HepG2 (cell line): ENCODE results near the gene CRAT. TPM values are rescaled to one million over a fixed set of nuclear protein-coding genes. Genes with fewer than 3 reads are reported as not detected.
A peak's percentile ranks its signal among the peaks of the same experiment; 100 is the strongest.

Source experiments
- ARNTL ChIP-seq: sonication (generic); formaldehyde crosslinking; IDR thresholded peaks from 2 replicates; pipeline ENCODE4 v1.4.0; 2020; ENCODE audit warnings: mild to moderate bottlenecking, missing genetic modification reagents
- ATF7-NPFF ChIP-seq: sonication (generic); formaldehyde crosslinking; IDR thresholded peaks from 2 replicates; pipeline ENCODE4 v1.8.1; 2023; ENCODE audit warnings: mild to moderate bottlenecking, low read depth, missing genetic modification reagents, moderate library complexity
- GTF3A ChIP-seq: sonication (generic); formaldehyde crosslinking; conservative IDR thresholded peaks from 2 replicates; pipeline ENCODE4 v1.4.0; 2020; ENCODE audit warnings: mild to moderate bottlenecking, missing genetic modification reagents
- MTF2 ChIP-seq: sonication (generic); formaldehyde crosslinking; IDR thresholded peaks from 2 replicates; pipeline ENCODE4 v1.5.0; 2020; ENCODE audit warnings: missing genetic modification reagents, borderline replicate concordance
- NR1H2 ChIP-seq: sonication (generic); formaldehyde crosslinking; IDR thresholded peaks from 2 replicates; pipeline ENCODE4 v1.8.1; 2022; ENCODE audit warnings: low read depth, missing genetic modification reagents, borderline replicate concordance
- PHF8 ChIP-seq: sonication (generic); formaldehyde crosslinking; IDR thresholded peaks from 2 replicates; pipeline ENCODE4 v1.5.0; 2020; ENCODE audit warnings: missing genetic modification reagents
- POLR2A ChIP-seq, 2 experiments: IDR thresholded peaks; 2 replicates each; pipeline ENCODE4 v1.6.1; 2011; ENCODE audit warnings: low read depth in 2 of 2, low read length in 2 of 2, mild to moderate bottlenecking in 1 of 2, moderate library complexity in 1 of 2; ENCODE audit not compliant: insufficient read depth in 1 of 2
- RARA ChIP-seq: IDR thresholded peaks from 2 replicates; pipeline ENCODE4 v1.6.1; 2016; ENCODE audit warnings: missing genetic modification reagents, missing compliant biosample characterization
- RFXANK ChIP-seq: IDR thresholded peaks from 2 replicates; pipeline ENCODE4 v1.6.1; 2016
- RXRA ChIP-seq: sonication (generic); formaldehyde crosslinking; IDR thresholded peaks from 2 replicates; pipeline ENCODE4 v1.5.1; 2020; ENCODE audit warnings: missing genetic modification reagents
- TBP ChIP-seq: sonication (generic); formaldehyde crosslinking; IDR thresholded peaks from 2 replicates; pipeline ENCODE4 v1.5.0; 2020; ENCODE audit warnings: missing genetic modification reagents
- TFDP1 ChIP-seq: IDR thresholded peaks from 2 replicates; pipeline ENCODE4 v1.6.1; 2016; ENCODE audit warnings: missing compliant biosample characterization, missing genetic modification reagents, borderline replicate concordance
- THAP9 ChIP-seq: sonication (generic); formaldehyde crosslinking; IDR thresholded peaks from 2 replicates; pipeline ENCODE4; 2020; ENCODE audit warnings: missing genetic modification reagents, mild to moderate bottlenecking, borderline replicate concordance
- UBTF ChIP-seq: sonication (generic); formaldehyde crosslinking; IDR thresholded peaks from 2 replicates; pipeline ENCODE4 v1.4.0; 2020; ENCODE audit warnings: mild to moderate bottlenecking, missing genetic modification reagents
- ZBTB10 ChIP-seq: sonication (generic); formaldehyde crosslinking; IDR thresholded peaks from 2 replicates; pipeline ENCODE4 v1.4.0; 2020; ENCODE audit warnings: missing genetic modification reagents, borderline replicate concordance
- ZNF143 ChIP-seq: sonication (generic); formaldehyde crosslinking; IDR thresholded peaks from 2 replicates; pipeline ENCODE4 v1.4.0; 2020; ENCODE audit warnings: missing genetic modification reagents
- ZNF253 ChIP-seq: sonication (generic); formaldehyde crosslinking; IDR thresholded peaks from 2 replicates; pipeline ENCODE4 v1.8.0; 2022; ENCODE audit warnings: mild to moderate bottlenecking, missing genetic modification reagents, borderline replicate concordance
- ZNF557 ChIP-seq: sonication (generic); formaldehyde crosslinking; IDR thresholded peaks from 2 replicates; pipeline ENCODE4 v1.4.0; 2020; ENCODE audit warnings: missing genetic modification reagents
- ZNF7 ChIP-seq: IDR thresholded peaks from 2 replicates; pipeline ENCODE4 v1.6.1; 2016; ENCODE audit warnings: missing biosample characterization, missing genetic modification reagents
- ZNF747 ChIP-seq: sonication (generic); formaldehyde crosslinking; IDR thresholded peaks from 2 replicates; pipeline ENCODE4 v1.8.1; 2023; ENCODE audit warnings: missing genetic modification reagents, mild to moderate bottlenecking, borderline replicate concordance
- ZSCAN21 ChIP-seq: sonication (generic); formaldehyde crosslinking; IDR thresholded peaks from 2 replicates; pipeline ENCODE4 v1.8.0; 2022; ENCODE audit warnings: mild to moderate bottlenecking, missing genetic modification reagents, moderate library complexity, borderline replicate concordance
- polyA plus RNA-seq, 8 experiments: library from polyadenylated mRNA; depleted of rRNA in 3 of 8; stranded (reverse) in 7 of 8; unstranded in 1 of 8; fragments of >200 nt; fragmentation: Illumina TruSeq in 4 of 8; extraction: Trizol in 4 of 8; gene quantifications; 2 replicates each; pipeline versions ENCODE4 v1.2.1 to v1.2.3, GENCODE V29; 2011 to 2016; ENCODE audit warnings: low read depth in 4 of 8, missing spikeins in 1 of 8, mixed read lengths in 1 of 8; ENCODE audit not compliant: insufficient read depth in 1 of 8
- total RNA-seq, 5 experiments: library from RNA; depleted of rRNA; stranded (reverse); fragments of >200 nt; fragmentation: Illumina TruSeq; extraction: Trizol; gene quantifications; 2 replicates each; pipeline ENCODE4 v1.2.3, GENCODE V29; 2016; ENCODE audit warnings: low read depth in 1 of 5

The CRAT gene
- total and polyA plus RNA-seq, 2 of the 13 experiments (the other 11 are each of a cell fraction or from before 2014, with no cell fraction given): 26.1 to 26.6 TPM

DNA sequence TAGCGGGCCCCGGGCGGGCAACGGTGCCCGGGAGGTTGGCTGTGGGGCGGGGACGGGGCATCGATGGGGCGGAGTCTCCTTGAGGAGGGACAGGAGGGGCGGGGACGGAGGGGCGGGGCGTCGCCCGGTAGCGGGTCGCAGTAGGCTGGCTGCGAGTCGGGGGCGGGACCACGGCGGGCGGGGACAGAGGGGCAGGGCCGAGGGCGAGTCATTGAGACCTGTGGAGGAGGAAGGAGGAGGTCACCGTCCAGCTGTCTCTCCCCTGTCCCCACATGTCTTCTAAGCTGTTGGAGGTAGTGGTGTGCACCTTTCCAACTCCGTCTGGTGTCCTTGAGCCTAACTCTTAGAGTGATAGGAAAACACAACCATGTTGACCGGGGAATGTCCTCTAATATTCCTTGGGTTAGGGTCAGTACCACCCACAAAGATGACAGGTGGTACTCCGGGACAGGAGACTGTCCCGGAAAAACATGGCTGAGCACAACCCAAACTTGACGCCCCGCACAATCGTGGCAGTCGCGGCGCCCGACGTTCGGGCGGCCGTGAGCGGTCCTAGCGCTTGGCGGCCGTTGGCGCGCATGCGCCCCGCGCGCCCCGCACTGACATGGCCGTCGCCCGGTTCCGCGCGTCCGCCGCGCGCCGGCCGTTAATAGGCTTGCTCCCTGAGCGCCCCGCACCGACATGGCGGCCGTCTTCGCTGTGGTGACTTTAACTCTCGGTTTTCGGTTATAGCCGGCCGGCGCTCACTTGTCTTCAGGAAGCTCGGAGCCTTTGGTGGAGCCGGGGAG, at the start of gene CRAT, which contains the start of gene PTPA (continued):
- no peak for TF ChIP-seq ZBTB10 (CRISPR knock-in tag)
- peak; percentile 98 to 99 for TF ChIP-seq POLR2A (IDR thresholded peaks at IDR 0.05; ENCODE audit: insufficient read depth in 1 of 2, low read depth in 2 of 2, low read length in 2 of 2)
- TF ChIP-seq NR1H2: no peak
- 0 out of 2 replicates have a peak, but pooled peaks have one; percentile 4 for TF ChIP-seq RARA
- 0 out of 2 replicates have a peak, but pooled peaks have one; percentile 88 for TF ChIP-seq THAP9 (CRISPR knock-in tag)
- TF ChIP-seq ZNF143 (CRISPR knock-in tag): no peak
- no peak; the same call in 1 of the 2 replicates for TF ChIP-seq ZNF557
- TF ChIP-seq ZNF7 (CRISPR knock-in tag): no peak
- TF ChIP-seq TBP (CRISPR knock-in tag): 0 out of 2 replicates have a peak, but pooled peaks have one; percentile 12
- TF ChIP-seq ZNF747 (CRISPR knock-in tag): no peak
- TF ChIP-seq MTF2 (CRISPR knock-in tag): peak; percentile 50; the same call in 1 of the 2 replicates
- no peak; the same call in 1 of the 2 replicates for TF ChIP-seq RXRA
- peak; percentile 87 for TF ChIP-seq PHF8 (CRISPR knock-in tag)
- peak; percentile 34; the same call in 1 of the 2 replicates for TF ChIP-seq RFXANK (CRISPR knock-in tag)
- no peak for TF ChIP-seq ARNTL (CRISPR knock-in tag)
- TF ChIP-seq ZSCAN21: no peak; the same call in 1 of the 2 replicates
- TF ChIP-seq TFDP1 (CRISPR knock-in tag): no peak; the same call in 1 of the 2 replicates
- TF ChIP-seq UBTF (CRISPR knock-in tag): no peak
- no peak; the same call in 1 of the 2 replicates for TF ChIP-seq GTF3A (CRISPR knock-in tag)
- no peak; the same call in 1 of the 2 replicates for TF ChIP-seq ATF7-NPFF (CRISPR knock-in tag)
- no peak for TF ChIP-seq ZNF253 (CRISPR knock-in tag)
